AG09309 (cell line): ENCODE measurements around the gene PLCL2.

Experiments
- DNase-seq: peaks from one replicate; pipeline ENCODE4 v3.0.0-alpha.2; 2010; ENCODE audit warnings: low read depth
- H3K4me3 ChIP-seq: 2 replicates; pipeline ENCODE4 v1.5.1; 2011; ENCODE audit warnings: mild to moderate bottlenecking, low read depth, low read length, moderate library complexity; ENCODE audit not compliant: control insufficient read depth
- TF ChIP-seq, protein P1 (sequence below): IDR thresholded peaks from 2 replicates; pipeline ENCODE4 v1.5.1; 2011; ENCODE audit warnings: mild to moderate bottlenecking, low read depth, low read length, inconsistent platforms; ENCODE audit not compliant: insufficient read depth, control insufficient read depth; ENCODE audit errors: missing control alignments

The PLCL2 gene

DNA sequence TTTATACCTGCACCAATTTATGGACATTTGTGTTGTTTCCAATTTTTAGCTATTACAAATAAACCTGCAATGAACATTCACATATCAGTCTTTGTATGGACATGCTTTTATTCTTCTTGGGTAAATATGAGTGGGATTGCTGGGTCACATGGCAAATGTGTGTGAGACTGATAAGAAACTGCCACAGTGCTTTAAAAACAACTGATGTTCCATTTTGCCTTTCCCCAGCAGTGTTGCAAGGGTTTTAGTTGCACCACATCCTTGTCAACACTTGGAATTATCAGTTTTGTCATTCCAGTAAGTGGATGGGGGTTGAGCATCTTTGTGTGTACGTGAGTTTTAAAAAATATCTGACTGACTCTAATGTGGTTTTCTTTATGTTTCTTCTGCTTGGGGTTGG, 191.2 kb downstream of the PLCL2 start:
- no peak for DNase-seq
- TF ChIP-seq, protein P1, sequence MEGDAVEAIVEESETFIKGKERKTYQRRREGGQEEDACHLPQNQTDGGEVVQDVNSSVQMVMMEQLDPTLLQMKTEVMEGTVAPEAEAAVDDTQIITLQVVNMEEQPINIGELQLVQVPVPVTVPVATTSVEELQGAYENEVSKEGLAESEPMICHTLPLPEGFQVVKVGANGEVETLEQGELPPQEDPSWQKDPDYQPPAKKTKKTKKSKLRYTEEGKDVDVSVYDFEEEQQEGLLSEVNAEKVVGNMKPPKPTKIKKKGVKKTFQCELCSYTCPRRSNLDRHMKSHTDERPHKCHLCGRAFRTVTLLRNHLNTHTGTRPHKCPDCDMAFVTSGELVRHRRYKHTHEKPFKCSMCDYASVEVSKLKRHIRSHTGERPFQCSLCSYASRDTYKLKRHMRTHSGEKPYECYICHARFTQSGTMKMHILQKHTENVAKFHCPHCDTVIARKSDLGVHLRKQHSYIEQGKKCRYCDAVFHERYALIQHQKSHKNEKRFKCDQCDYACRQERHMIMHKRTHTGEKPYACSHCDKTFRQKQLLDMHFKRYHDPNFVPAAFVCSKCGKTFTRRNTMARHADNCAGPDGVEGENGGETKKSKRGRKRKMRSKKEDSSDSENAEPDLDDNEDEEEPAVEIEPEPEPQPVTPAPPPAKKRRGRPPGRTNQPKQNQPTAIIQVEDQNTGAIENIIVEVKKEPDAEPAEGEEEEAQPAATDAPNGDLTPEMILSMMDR, result no peak
- no peak overlapping the region for H3K4me3 ChIP-seq

GRCh38 chr3:17076940-17077605, 192.3 kb downstream of the PLCL2 start:
- TF ChIP-seq, protein P1, result no peak
- DNase-seq, result no peak
- no peak overlapping the region for H3K4me3 ChIP-seq

DNA sequence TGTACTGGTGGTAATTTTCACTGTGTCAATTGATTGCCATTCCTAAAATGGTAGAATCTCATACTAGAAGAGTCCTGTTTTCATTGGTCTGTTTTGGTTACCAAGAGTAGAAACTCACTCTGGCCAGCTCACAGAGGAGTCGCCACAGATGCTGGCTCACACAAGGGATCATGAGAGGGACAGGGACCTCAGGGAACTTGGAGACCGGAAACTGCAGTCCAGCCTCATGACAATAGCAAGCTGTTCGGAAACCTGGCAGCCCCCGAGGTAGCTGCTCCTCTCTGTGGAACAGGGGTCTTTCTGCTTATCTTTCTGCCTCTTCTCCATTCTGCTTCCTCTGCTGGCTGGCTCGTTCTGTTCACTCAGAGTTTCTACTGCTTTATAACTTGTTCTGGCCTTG, 192.9 kb downstream of the PLCL2 start:
- DNase-seq, result no peak
- TF ChIP-seq, protein P1, result no peak
- no peak overlapping the region for H3K4me3 ChIP-seq

DNA sequence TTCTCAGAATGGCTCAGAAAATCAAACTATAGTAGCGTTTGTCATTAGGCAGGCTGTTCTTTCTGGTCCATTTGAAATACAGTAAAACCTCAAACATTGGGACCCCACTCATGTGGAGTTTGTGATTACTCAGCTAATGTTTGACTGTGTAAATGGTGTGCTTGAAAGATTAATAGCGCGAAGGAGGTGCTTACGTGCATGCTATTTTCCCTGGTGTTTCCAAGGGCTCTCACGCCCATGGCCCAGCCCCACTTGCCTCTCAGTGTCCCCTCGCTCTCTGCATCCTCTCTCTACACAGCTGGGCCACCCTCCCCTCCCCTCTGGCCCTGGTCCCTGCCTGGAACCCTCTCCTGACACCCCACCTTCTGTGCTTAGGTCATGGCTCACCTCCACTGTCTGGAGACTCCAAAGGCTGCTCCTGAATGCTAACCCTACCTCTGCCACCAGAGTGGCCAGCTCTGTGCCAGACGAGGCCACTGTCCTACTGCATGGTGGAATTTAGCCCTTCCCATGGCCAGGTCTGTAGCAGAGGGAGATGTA, 194.2 kb downstream of the PLCL2 start:
- H3K4me3 ChIP-seq, result no peak overlapping the region
- TF ChIP-seq, protein P1, result no peak
- DNase-seq, result no peak

GRCh38 chr3:17079933-17080332, 195.2 kb downstream of the PLCL2 start:
- DNase-seq, result no peak
- no peak overlapping the region for H3K4me3 ChIP-seq
- TF ChIP-seq, protein P1, result no peak

- no peak for DNase-seq
- TF ChIP-seq, protein P1, result no peak
- H3K4me3 ChIP-seq, result no peak overlapping the region
Observed at GRCh38 chr3:17081520-17081919, 196.8 kb downstream of the PLCL2 start.
